Neural progenitor cell (in vitro differentiated cells): Measurements from ENCODE around the gene L3MBTL1. TPM values are rescaled to one million over a fixed set of nuclear protein-coding genes. Genes with fewer than 3 reads are reported as not detected.
A peak's percentile ranks its signal among the peaks of the same experiment; 100 is the strongest.

Source experiments
- DNase-seq: peaks from one replicate; pipeline ENCODE4 v3.0.0-alpha.2; 2016; ENCODE audit warnings: low spot score
- H2AFZ ChIP-seq: fragments of 200-600 bp; sonication (generic); replicated peaks from 2 replicates; pipeline ENCODE4 v1.6.1; 2016; ENCODE audit warnings: antibody characterized with exemption
- H3F3A ChIP-seq: fragments of 200-600 bp; sonication (generic); 2 replicates; pipeline ENCODE4 v1.6.1; 2016; ENCODE audit warnings: antibody characterized with exemption, low read depth
- H3K27ac ChIP-seq: fragments of 200-600 bp; sonication (generic); 2 replicates; pipeline ENCODE4 v1.5.1; 2016; ENCODE audit warnings: mild to moderate bottlenecking
- H3K27me3 ChIP-seq: fragments of 200-600 bp; sonication (generic); 2 replicates; pipeline ENCODE4 v1.6.1; 2016; ENCODE audit warnings: mild to moderate bottlenecking, moderate library complexity
- H3K36me3 ChIP-seq: fragments of 200-600 bp; sonication (generic); 2 replicates; pipeline ENCODE4 v1.5.1; 2016
- H3K4me1 ChIP-seq: fragments of 200-600 bp; sonication (generic); 2 replicates; pipeline ENCODE4 v1.6.1; 2016; ENCODE audit warnings: mixed run types
- H3K4me2 ChIP-seq: fragments of 200-600 bp; sonication (generic); 2 replicates; pipeline ENCODE4 v1.6.1; 2016
- H3K4me3 ChIP-seq: fragments of 200-600 bp; sonication (generic); 2 replicates; pipeline ENCODE4 v1.5.1; 2016
- H3K79me2 ChIP-seq: fragments of 200-600 bp; sonication (generic); 2 replicates; pipeline ENCODE4 v1.6.1; 2016; ENCODE audit warnings: low read depth
- H3K9ac ChIP-seq: fragments of 200-600 bp; sonication (generic); 2 replicates; pipeline ENCODE4 v1.6.1; 2016
- H3K9me3 ChIP-seq: fragments of 200-600 bp; sonication (generic); 2 replicates; pipeline ENCODE4 v1.5.1; 2016; ENCODE audit warnings: low read depth
- H4K20me1 ChIP-seq: fragments of 200-600 bp; sonication (generic); 2 replicates; pipeline ENCODE4 v1.6.1; 2016; ENCODE audit warnings: low read depth
- H3K27ac Mint-ChIP-seq: 3 replicates; pipeline ENCODE4 v1.8.0; 2021; ENCODE audit warnings: mixed read lengths
- H3K27me3 Mint-ChIP-seq: 2 replicates; pipeline ENCODE4 v1.8.0; 2022; ENCODE audit warnings: low read depth, mild to moderate bottlenecking, inconsistent platforms, moderate library complexity, mixed read lengths; ENCODE audit not compliant: insufficient read depth
- H3K36me3 Mint-ChIP-seq: 3 replicates; pipeline ENCODE4 v1.8.0; 2021; ENCODE audit warnings: mixed read lengths
- H3K4me1 Mint-ChIP-seq: 3 replicates; pipeline ENCODE4 v1.8.0; 2021; ENCODE audit warnings: mixed read lengths
- H3K4me3 Mint-ChIP-seq: 3 replicates; pipeline ENCODE4 v1.8.0; 2021; ENCODE audit warnings: mild to moderate bottlenecking, moderate library complexity, mixed read lengths
- H3K9me3 Mint-ChIP-seq: 3 replicates; pipeline ENCODE4 v1.8.0; 2020; ENCODE audit warnings: mixed read lengths
- CTCF ChIP-seq: fragments of 200-600 bp; sonication (generic); IDR thresholded peaks from 2 replicates; pipeline ENCODE4 v1.5.1; 2017; ENCODE audit warnings: antibody characterized with exemption, mild to moderate bottlenecking
- EZH2 ChIP-seq: fragments of 200-600 bp; sonication (generic); IDR thresholded peaks from 2 replicates; pipeline ENCODE4 v1.6.1; 2017; ENCODE audit warnings: antibody characterized with exemption, mild to moderate bottlenecking, moderate library complexity
- EZH2phosphoT487 ChIP-seq: fragments of 200-600 bp; sonication (generic); IDR thresholded peaks from 2 replicates; pipeline ENCODE4 v1.6.1; 2017; ENCODE audit warnings: antibody characterized with exemption
- total RNA-seq: library from RNA; depleted of rRNA; stranded (reverse); fragments of >200 nt; gene quantifications from 2 replicates; pipeline ENCODE4 v1.2.3, GENCODE V29; 2015; ENCODE audit warnings: low replicate concordance

The L3MBTL1 gene
- total RNA-seq, 1 donor from 2014 or later: 27.6 TPM

GRCh38 chr20:43515628-43516027, 8.1 kb downstream of the L3MBTL1 start:
- H3K4me2 ChIP-seq: peak overlapping the region; percentile 81
- Mint-ChIP-seq H3K4me3 (peak overlapping the region; percentile 96), H3K36me3 (peaks cover 7% of the 10 kb centered on the region)

GRCh38 chr20:43516251-43516824, 8.8 kb downstream of the L3MBTL1 start:
- H3K4me3 ChIP-seq: no peak overlapping the region
- TF ChIP-seq EZH2 (no peak), CTCF (no peak), EZH2phosphoT487 (no peak)

More at GRCh38 chr20:43515628-43516027, 8.1 kb downstream of the L3MBTL1 start:
- Mint-ChIP-seq H3K9me3 (no peaks in the 10 kb centered on the region), H3K4me1 (no peaks in the 10 kb centered on the region), H3K27me3 (peaks cover 3% of the 10 kb centered on the region), H3K27ac (no peak overlapping the region)
- DNase-seq: no peak
- peaks cover 3% of the 10 kb centered on the region for H4K20me1 ChIP-seq
- no peaks in the 10 kb centered on the region for H3K4me1 ChIP-seq
- H2AFZ ChIP-seq: no peak overlapping the region
- peak overlapping the region; percentile 54 for H3K4me3 ChIP-seq
- no peaks in the 10 kb centered on the region for H3K27me3 ChIP-seq
- H3K36me3 ChIP-seq: no peaks in the 10 kb centered on the region
- TF ChIP-seq EZH2 (no peak), EZH2phosphoT487 (no peak), CTCF (no peak)
- H3K9ac ChIP-seq: no peak overlapping the region
- peaks cover 18% of the 10 kb centered on the region for H3K79me2 ChIP-seq
- H3K27ac ChIP-seq: no peak overlapping the region
- H3K9me3 ChIP-seq: no peaks in the 10 kb centered on the region
- no peaks in the 10 kb centered on the region for H3F3A ChIP-seq

GRCh38 chr20:43520074-43520630, 12.7 kb downstream of the L3MBTL1 start:
- Mint-ChIP-seq H3K9me3 (no peaks in the 10 kb centered on the region), H3K36me3 (peaks cover 7% of the 10 kb centered on the region), H3K4me3 (no peak overlapping the region), H3K27me3 (peaks cover 4% of the 10 kb centered on the region), H3K4me1 (no peaks in the 10 kb centered on the region), H3K27ac (no peak overlapping the region)
- DNase-seq: no peak
- Histone ChIP-seq H3K4me1 (no peaks in the 10 kb centered on the region), H3K79me2 (peaks cover 14% of the 10 kb centered on the region), H3F3A (no peaks in the 10 kb centered on the region), H4K20me1 (peaks cover 3% of the 10 kb centered on the region), H3K4me2 (no peak overlapping the region), H3K9ac (no peak overlapping the region), H3K36me3 (no peaks in the 10 kb centered on the region), H3K27me3 (no peaks in the 10 kb centered on the region), H3K27ac (no peak overlapping the region), H2AFZ (no peak overlapping the region), H3K4me3 (no peak overlapping the region), H3K9me3 (no peaks in the 10 kb centered on the region)
- TF ChIP-seq EZH2: no peak
- TF ChIP-seq CTCF: no peak
- TF ChIP-seq EZH2phosphoT487: no peak

More at GRCh38 chr20:43516251-43516824, 8.8 kb downstream of the L3MBTL1 start:
- H3K4me1 Mint-ChIP-seq: no peaks in the 10 kb centered on the region
- H3K27ac Mint-ChIP-seq: no peak overlapping the region
- H3F3A ChIP-seq: no peaks in the 10 kb centered on the region
- no peak overlapping the region for H3K27ac ChIP-seq
- H3K4me1 ChIP-seq: no peaks in the 10 kb centered on the region
- H4K20me1 ChIP-seq: peaks cover 3% of the 10 kb centered on the region
- no peaks in the 10 kb centered on the region for H3K36me3 ChIP-seq
- H3K79me2 ChIP-seq: peaks cover 18% of the 10 kb centered on the region
- no peaks in the 10 kb centered on the region for H3K9me3 ChIP-seq
- H2AFZ ChIP-seq: no peak overlapping the region
- no peak for DNase-seq
- no peaks in the 10 kb centered on the region for H3K27me3 ChIP-seq
- H3K4me2 ChIP-seq: no peak overlapping the region
- H3K9me3 Mint-ChIP-seq: no peaks in the 10 kb centered on the region
- H3K4me3 Mint-ChIP-seq: peak overlapping the region; percentile 2
- H3K9ac ChIP-seq: no peak overlapping the region
- peaks cover 7% of the 10 kb centered on the region for H3K36me3 Mint-ChIP-seq
- H3K27me3 Mint-ChIP-seq: no peaks in the 10 kb centered on the region
